Endothelial cell of umbilical vein (primary cell): ENCODE measurements around the gene OPTC. TPM values are rescaled to one million over a fixed set of nuclear protein-coding genes. Genes with fewer than 3 reads are reported as not detected.

ENCODE experiments used
- BruUV-seq: library from RNA; stranded (reverse); fragments of 400-500 nt; replicated peaks from 2 replicates; lab custom pipeline; 2021; lab: Mats Ljungman, UMichigan
- CTCF ChIA-PET: fragments of 300-600, 350-600 bp; sonication (Branson Sonifier 250); formaldehyde crosslinking; loops from one replicate; lab custom pipeline; 2021; ENCODE audit warnings: antibody characterized with exemption, inconsistent platforms; lab: Charles Lee
- POLR2A ChIA-PET: fragments of 300-600, 350-600 bp; sonication (Branson Sonifier 250); formaldehyde crosslinking; loops from one replicate; lab custom pipeline; 2021; ENCODE audit warnings: antibody characterized with exemption, inconsistent platforms; lab: Charles Lee
- DNase-seq: peaks from one replicate; pipeline ENCODE4 v3.0.0-alpha.2; 2011; ENCODE audit warnings: low read depth, low spot score
- FAIRE-seq: peaks from 2 replicates; lab custom pipeline; 2011; peaks lifted over from hg19 to GRCh38; lab: Jason Lieb, UNC
- H2AFZ ChIP-seq: 2 replicates; pipeline ENCODE4 v1.6.0; 2012; ENCODE audit warnings: low read depth, low read length, control low read depth, inconsistent platforms
- H3K27ac ChIP-seq: 2 replicates; pipeline ENCODE4 v1.5.1; 2011; ENCODE audit warnings: low read depth, mild to moderate bottlenecking, control low read depth, low read length, moderate library complexity; ENCODE audit not compliant: insufficient read depth
- H3K27me3 ChIP-seq, 2 experiments: 2 replicates each; pipeline versions ENCODE4 v1.6.0 to v1.6.1; 2011; ENCODE audit warnings: low read length in 2 of 2, mixed read lengths in 1 of 2; ENCODE audit not compliant: control insufficient read depth in 2 of 2, insufficient read depth in 2 of 2
- H3K36me3 ChIP-seq, 2 experiments: 2 replicates in 1 of 2; 3 replicates in 1 of 2; pipeline ENCODE4 v1.5.1; 2011; ENCODE audit warnings: low read length in 2 of 2, mild to moderate bottlenecking in 1 of 2, moderate library complexity in 1 of 2; ENCODE audit not compliant: control insufficient read depth in 2 of 2, insufficient read depth in 2 of 2; ENCODE audit errors: extremely low read depth in 1 of 2
- H3K4me1 ChIP-seq: 3 replicates; pipeline ENCODE4 v1.5.1; 2011; ENCODE audit warnings: mild to moderate bottlenecking, low read length; ENCODE audit not compliant: control insufficient read depth, insufficient read depth; ENCODE audit errors: extremely low read depth
- H3K4me2 ChIP-seq: 2 replicates; pipeline ENCODE4 v1.6.1; 2011; ENCODE audit warnings: low read length, control low read depth, mixed read lengths; ENCODE audit not compliant: insufficient read depth
- H3K4me3 ChIP-seq, 3 experiments: fragments of 200-600 bp in 1 of 3; sonication (generic), shearing (Covaris generic) in 1 of 3; replicated peaks in 1 of 3; 2 replicates each; pipeline ENCODE4 v1.5.1; 2011 to 2016; ENCODE audit warnings: control low read depth in 3 of 3, low read length in 3 of 3, mild to moderate bottlenecking in 2 of 3, inconsistent platforms in 1 of 3, low read depth in 1 of 3, moderate library complexity in 1 of 3; ENCODE audit not compliant: insufficient read depth in 1 of 3
- H3K79me2 ChIP-seq: 2 replicates; pipeline ENCODE4 v1.6.0; 2012; ENCODE audit warnings: low read length, inconsistent platforms; ENCODE audit not compliant: control insufficient read depth, insufficient read depth
- H3K9ac ChIP-seq: replicated peaks from 2 replicates; pipeline ENCODE3; 2011; ENCODE audit warnings: low read length, control low read depth; ENCODE audit not compliant: insufficient read depth; ENCODE audit errors: extremely low read depth
- H3K9me1 ChIP-seq: replicated peaks from 3 replicates; pipeline ENCODE4 v1.6.0; 2011; ENCODE audit warnings: mild to moderate bottlenecking, low read length; ENCODE audit not compliant: control insufficient read depth, insufficient read depth; ENCODE audit errors: extremely low read depth
- H3K9me3 ChIP-seq: replicated peaks from 2 replicates; pipeline ENCODE4 v1.5.1; 2012; ENCODE audit warnings: low read length, inconsistent platforms; ENCODE audit not compliant: control insufficient read depth, insufficient read depth
- H4K20me1 ChIP-seq: replicated peaks from 2 replicates; pipeline ENCODE3; 2011; ENCODE audit warnings: mild to moderate bottlenecking, low read length; ENCODE audit not compliant: control insufficient read depth, insufficient read depth; ENCODE audit errors: extremely low read depth
- EZH2 ChIP-seq: IDR thresholded peaks from 2 replicates; pipeline ENCODE4 v1.6.1; 2012; ENCODE audit warnings: borderline replicate concordance, low read depth, mild to moderate bottlenecking, moderate library complexity, low read length, inconsistent platforms; ENCODE audit not compliant: severe bottlenecking
- FOS ChIP-seq: IDR thresholded peaks from 2 replicates; pipeline ENCODE4 v1.6.1; 2011; ENCODE audit warnings: mild to moderate bottlenecking, low read length, moderate library complexity, borderline replicate concordance; ENCODE audit not compliant: insufficient read depth
- GATA2 ChIP-seq: IDR thresholded peaks from 2 replicates; pipeline ENCODE4 v1.7.0; 2011; ENCODE audit warnings: low read depth, mild to moderate bottlenecking, moderate library complexity, mixed read lengths, low read length; ENCODE audit not compliant: insufficient read length, insufficient read depth
- JUN ChIP-seq: IDR thresholded peaks from 2 replicates; pipeline ENCODE4 v1.6.1; 2011; ENCODE audit warnings: borderline replicate concordance, low read depth; ENCODE audit not compliant: insufficient read length, insufficient read depth
- MYC ChIP-seq: IDR thresholded peaks from one replicate; pipeline ENCODE4 v1.6.1; 2011; ENCODE audit warnings: mild to moderate bottlenecking, low read depth, low read length
- dilution Hi-C: fragments of 300-500 bp; cut with MboI; formaldehyde crosslinking; loops from one replicate; pipeline ENCODE4 v1.15.0; 2019; ENCODE audit warnings: low sequenced_read_pairs; ENCODE audit not compliant: extremely low pct_ligation_motif_present
- intact Hi-C: fragments of 100-400 bp; cut with micrococcal nuclease; formaldehyde crosslinking; loops from one replicate; pipeline ENCODE4 v1.10.0; 2022
- polyA plus RNA-seq, 4 experiments: library from polyadenylated mRNA; depleted of rRNA in 3 of 4; stranded (reverse) in 3 of 4; unstranded in 1 of 4; fragments of >200 nt; gene quantifications; 2 replicates each; pipeline versions ENCODE4 v1.2.1 to v1.2.3, GENCODE V29; 2011 to 2012; ENCODE audit warnings: missing spikeins in 1 of 4
- total RNA-seq: library from RNA; stranded (reverse); gene quantifications from 2 replicates; pipeline ENCODE4 v1.2.3, GENCODE V29; 2021
- TF ChIP-seq, protein P1 (sequence below), 2 donors: IDR thresholded peaks; 1 replicate in 1 of 2; 2 replicates in 1 of 2; pipeline ENCODE4 v1.5.1; 2011; ENCODE audit warnings: low read length in 2 of 2, mild to moderate bottlenecking in 2 of 2, moderate library complexity in 2 of 2, control low read depth in 1 of 2, inconsistent platforms in 1 of 2, low read depth in 1 of 2; ENCODE audit not compliant: insufficient read depth in 1 of 2; ENCODE audit errors: extremely low read depth in 1 of 2

Gene OPTC
- total and polyA plus RNA-seq, 2 donors (not counting 3 experiments of a cell fraction or from before 2014, with no cell fraction given): not detected

DNA sequence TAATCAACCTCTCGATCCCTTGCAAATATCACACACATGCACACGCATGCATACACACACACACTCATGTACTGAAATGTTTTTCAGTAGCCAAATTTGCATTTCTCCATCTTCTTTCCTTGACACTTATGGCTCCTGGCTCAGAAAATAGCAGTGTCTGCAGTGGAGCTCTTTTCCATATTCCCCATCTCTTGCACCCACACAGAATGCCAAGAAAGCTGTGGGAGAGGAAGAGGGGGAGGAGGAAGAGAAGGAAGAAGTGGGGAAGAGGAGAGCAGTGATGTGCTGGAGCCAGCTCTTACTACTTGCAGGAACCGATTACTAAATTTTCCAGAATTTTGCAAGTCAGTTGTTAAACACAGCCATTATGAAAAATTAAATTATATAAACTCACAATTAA lies 9.9 kb downstream of the OPTC start:
- intact Hi-C loops (loop anchor here (1.0 kb wide), 4 partner anchors 122 to 198 kb away; partner anchors contain the start of gene ATP2B4), dilution Hi-C loops (no loop called here)
- H3K4me3 ChIP-seq: no peak overlapping the region
- FAIRE-seq: no peak
- ChIA-PET POLR2A (interaction anchor here (0.5 kb wide), 1 partner anchor 199 kb away, joined by 3 read pairs; no protein-coding TSS in a partner anchor), CTCF (interaction anchor here (0.8 to 7.4 kb wide), 29 partner anchors 10 to 281 kb away, joined by 3 to 161 read pairs (median 5); partner anchors contain the start of genes ATP2B4 and OPTC)
- BruUV-seq: no TSS peak
- peaks cover 0 to 3% of the 10 kb centered on the region in 2 experiments for H3K27me3 ChIP-seq
- H4K20me1 ChIP-seq: no peaks in the 10 kb centered on the region
- H3K4me1 ChIP-seq: peaks cover 4% of the 10 kb centered on the region
- TF ChIP-seq EZH2 (no peak), MYC (no peak), FOS (no peak), GATA2 (no peak)
- no peaks in the 10 kb centered on the region for H3K9me3 ChIP-seq
- H3K27ac ChIP-seq: no peak overlapping the region
- H3K9me1 ChIP-seq: no peaks in the 10 kb centered on the region
- no peaks in the 10 kb centered on the region for H3K36me3 ChIP-seq
- no peak overlapping the region for H3K4me2 ChIP-seq
- DNase-seq: no peak
- H3K9ac ChIP-seq: no peak overlapping the region
- H3K79me2 ChIP-seq: no peaks in the 10 kb centered on the region
- H2AFZ ChIP-seq: no peak overlapping the region

DNA sequence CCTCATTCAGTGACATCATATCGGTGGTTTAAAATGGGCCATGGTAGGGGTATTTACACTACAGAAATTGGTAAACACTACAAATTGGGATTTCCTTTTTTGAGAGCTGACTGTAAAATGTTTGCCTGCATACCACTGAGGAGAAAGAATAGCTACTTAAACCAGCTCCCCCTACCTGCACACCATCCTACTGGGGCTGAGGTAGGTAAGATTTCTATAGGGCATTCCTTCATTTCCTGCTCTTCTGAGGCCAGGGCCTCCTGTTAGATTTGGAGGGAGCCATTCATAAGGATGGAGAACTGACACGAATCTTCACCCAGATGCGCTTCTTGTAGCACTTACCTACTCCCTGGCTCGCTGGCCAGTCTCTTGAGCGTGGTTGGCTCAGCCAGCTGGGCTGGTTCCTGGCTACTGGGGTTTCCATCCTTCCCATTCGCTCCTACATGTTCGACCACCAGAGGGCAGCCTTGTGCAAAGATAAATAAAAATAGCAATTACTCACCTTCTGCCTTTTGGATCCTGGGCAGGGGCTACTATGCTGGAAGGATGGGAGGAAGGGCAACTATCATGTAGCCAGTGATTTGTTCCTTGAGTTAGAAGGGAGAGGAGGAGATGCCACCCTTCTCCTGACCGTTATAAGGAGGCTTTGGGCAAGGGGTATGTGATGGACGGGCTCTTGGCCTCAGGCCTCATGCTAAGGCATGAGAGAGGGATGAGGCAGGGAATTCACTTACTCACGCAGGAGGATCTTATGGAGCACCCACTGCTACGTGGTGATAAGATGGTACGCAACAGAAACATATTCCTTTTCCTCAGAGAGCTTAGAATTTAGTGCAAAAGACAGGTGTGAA lies 10.7 kb downstream of the OPTC start:
- no peaks in the 10 kb centered on the region for H4K20me1 ChIP-seq
- intact Hi-C loops: loop anchor here (1.0 kb wide), 4 partner anchors 122 to 198 kb away; partner anchors contain the start of gene ATP2B4

More for the DNA sequence above, 10.7 kb downstream of the OPTC start:
- no peak overlapping the region for H2AFZ ChIP-seq
- H3K4me1 ChIP-seq: peaks cover 4% of the 10 kb centered on the region
- BruUV-seq: no TSS peak
- H3K36me3 ChIP-seq: no peaks in the 10 kb centered on the region
- FAIRE-seq (peak; percentile 95), DNase-seq (peak; percentile 73)
- dilution Hi-C loops: no loop called here
- H3K9me3 ChIP-seq: no peaks in the 10 kb centered on the region
- H3K4me3 ChIP-seq: no peak overlapping the region
- no peaks in the 10 kb centered on the region for H3K9me1 ChIP-seq
- no peaks in the 10 kb centered on the region for H3K79me2 ChIP-seq
- no peak overlapping the region for H3K27ac ChIP-seq
- TF ChIP-seq, protein P1, sequence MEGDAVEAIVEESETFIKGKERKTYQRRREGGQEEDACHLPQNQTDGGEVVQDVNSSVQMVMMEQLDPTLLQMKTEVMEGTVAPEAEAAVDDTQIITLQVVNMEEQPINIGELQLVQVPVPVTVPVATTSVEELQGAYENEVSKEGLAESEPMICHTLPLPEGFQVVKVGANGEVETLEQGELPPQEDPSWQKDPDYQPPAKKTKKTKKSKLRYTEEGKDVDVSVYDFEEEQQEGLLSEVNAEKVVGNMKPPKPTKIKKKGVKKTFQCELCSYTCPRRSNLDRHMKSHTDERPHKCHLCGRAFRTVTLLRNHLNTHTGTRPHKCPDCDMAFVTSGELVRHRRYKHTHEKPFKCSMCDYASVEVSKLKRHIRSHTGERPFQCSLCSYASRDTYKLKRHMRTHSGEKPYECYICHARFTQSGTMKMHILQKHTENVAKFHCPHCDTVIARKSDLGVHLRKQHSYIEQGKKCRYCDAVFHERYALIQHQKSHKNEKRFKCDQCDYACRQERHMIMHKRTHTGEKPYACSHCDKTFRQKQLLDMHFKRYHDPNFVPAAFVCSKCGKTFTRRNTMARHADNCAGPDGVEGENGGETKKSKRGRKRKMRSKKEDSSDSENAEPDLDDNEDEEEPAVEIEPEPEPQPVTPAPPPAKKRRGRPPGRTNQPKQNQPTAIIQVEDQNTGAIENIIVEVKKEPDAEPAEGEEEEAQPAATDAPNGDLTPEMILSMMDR (IDR thresholded peaks at IDR 0.05; ENCODE audit: extremely low read depth in 1 of 2, insufficient read depth in 1 of 2, low read depth in 1 of 2, low read length in 2 of 2): peak; percentile 70 to 75
- no peak for TF ChIP-seq JUN
- ChIA-PET POLR2A (interaction anchor here (0.5 kb wide), 1 partner anchor 198 kb away, joined by 3 read pairs; no protein-coding TSS in a partner anchor), CTCF (interaction anchor here (0.7 to 7.4 kb wide), 38 partner anchors 8 to 280 kb away, joined by 3 to 161 read pairs (median 4); partner anchors contain the start of genes ATP2B4 and OPTC)
- H3K9ac ChIP-seq: no peak overlapping the region
- H3K27me3 ChIP-seq: peaks cover 0 to 3% of the 10 kb centered on the region in 2 experiments
- H3K4me2 ChIP-seq: no peak overlapping the region
